HG03175 (cell line): ENCODE measurements around the gene ETV6.

Experiments used
- ATAC-seq: cut with Tn5 transposase; IDR thresholded peaks from one replicate; pipeline ENCODE4 v1.9.1; 2021; ENCODE audit warnings: mild to moderate bottlenecking, moderate library complexity; ENCODE audit not compliant: unreplicated experiment

The ETV6 gene

DNA sequence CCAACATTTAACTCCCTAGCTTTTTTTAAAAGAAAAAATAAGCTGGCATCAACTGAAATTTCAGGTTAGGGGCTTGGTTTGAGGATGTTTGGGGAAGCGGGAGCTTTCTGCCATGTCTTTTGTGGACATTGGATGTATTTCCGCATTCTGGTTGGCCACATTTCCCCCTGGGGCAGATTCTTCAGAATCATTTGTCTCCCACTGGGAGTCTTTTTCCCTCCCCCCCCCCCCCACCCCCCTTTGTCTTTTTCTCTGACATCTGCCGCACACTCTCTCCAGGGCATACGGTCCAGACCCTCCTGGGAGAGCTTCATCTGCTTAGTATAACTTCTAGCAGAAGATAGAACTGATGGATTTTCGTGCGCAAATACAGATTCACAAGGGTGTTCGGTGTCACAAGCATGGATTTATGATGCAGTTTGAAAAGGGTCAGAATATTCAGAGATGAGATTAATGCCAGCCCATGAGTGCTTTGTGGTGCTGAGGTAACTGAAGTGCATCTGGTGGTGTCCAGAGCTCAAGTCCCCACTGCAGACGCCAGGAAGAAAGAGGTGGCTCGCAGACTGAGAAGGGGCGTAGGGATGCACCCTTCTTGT, 40.2 kb downstream of the ETV6 start:
- no peak for ATAC-seq

DNA sequence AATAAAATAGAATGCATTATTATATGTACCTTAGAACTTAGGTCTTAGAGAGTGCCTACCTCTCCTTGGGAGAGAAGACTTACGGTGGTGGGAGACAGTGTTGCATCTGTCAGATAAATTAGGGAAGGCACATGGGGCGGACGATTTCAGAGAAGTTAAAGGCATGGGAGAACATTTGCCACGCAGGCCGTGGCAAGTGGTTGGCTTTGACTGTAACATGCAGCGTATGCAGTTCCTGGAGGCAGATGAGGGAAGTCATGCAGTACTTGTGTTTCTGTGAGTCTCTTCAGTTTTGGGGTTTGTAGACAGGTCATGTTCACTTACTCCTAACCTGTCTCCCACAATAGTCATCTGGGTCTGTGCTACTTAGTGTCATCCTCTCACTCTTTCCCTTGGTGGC, 43.6 kb downstream of the ETV6 start:
- ATAC-seq, result no peak

DNA sequence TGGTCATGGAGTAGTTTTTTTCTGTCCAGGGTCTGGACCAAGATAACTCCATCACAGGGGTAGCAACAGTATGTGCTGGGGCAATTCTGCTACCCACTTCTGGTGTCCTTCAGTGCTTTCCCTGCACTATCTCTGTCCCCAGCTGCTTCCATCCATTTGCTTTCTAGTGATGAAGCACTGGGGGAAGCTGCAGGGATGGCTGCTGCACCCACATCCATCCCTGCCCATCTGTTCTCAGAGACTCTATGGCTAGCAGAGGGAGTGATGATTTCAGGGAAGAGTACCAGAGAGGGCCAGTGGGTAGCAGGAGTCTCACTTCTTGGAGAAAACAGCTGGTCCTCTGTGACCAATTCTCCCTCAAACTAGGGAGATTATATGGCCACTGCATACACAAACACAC, 44.1 kb downstream of the ETV6 start:
- ATAC-seq, result no peak

DNA sequence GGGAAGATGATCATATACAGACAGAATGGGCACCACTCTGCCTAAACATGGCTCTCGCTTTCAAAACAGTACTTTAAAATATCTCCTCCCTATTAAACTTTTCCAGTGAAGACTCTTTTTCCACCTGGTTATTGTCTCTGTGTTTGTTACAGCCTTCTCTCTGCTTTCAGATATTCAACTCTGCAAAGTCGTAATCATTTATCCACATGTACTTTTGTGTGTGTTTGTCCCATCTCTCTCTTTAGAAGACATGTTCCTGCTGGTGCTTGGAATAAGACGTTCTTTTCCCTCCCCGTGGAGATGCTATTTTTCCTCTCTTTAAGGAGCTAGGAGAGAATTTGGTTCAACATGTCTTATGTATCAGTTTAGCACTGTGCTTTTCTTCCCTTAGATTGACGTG, 45.1 kb downstream of the ETV6 start:
- ATAC-seq, result no peak

GRCh38 chr12:11695321-11695720, 45.8 kb downstream of the ETV6 start:
- no peak for ATAC-seq

DNA sequence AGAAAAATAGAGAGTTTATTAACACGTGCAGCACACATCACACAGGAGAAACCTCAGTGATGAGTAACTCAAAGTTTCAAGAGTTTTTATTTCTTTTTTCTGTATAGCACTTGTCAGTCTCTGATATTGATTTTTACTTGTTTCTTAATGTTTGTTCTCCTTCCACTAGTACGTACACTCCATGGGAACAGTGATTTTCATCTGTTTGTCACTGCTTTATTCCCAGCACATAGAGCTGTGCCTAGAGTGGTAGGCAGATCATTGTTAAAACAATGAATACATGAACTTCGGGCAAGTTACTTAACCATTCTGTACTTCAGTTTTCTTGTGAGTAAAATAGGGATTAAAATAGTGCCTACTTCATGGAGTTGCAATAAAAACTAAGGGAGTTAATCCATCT, 46.6 kb downstream of the ETV6 start:
- ATAC-seq, result no peak

- no peak for ATAC-seq
These were observed 47.7 kb downstream of the ETV6 start for GRCh38 chr12:11697131-11697530.

- ATAC-seq, result no peak
These were observed 48.4 kb downstream of the ETV6 start for GRCh38 chr12:11697670-11698387.

DNA sequence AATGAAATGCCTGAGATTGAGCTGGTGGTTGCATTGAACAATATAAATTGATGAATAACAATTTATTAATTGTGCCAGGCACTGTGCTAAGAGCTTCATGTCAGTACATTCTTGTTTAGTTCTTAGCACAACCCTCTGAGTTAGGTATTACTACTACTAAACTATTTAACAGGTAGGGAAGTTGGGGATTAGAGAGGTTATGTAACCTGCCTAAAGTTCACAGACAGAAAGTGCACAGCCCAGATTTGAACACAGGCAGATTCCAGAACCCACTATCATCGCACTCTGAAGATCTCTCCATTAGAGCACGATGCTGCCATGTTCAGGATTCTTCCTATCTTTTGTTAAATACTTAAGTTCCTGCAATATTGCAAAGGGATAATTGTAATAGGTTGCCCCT, 49.3 kb downstream of the ETV6 start:
- no peak for ATAC-seq

DNA sequence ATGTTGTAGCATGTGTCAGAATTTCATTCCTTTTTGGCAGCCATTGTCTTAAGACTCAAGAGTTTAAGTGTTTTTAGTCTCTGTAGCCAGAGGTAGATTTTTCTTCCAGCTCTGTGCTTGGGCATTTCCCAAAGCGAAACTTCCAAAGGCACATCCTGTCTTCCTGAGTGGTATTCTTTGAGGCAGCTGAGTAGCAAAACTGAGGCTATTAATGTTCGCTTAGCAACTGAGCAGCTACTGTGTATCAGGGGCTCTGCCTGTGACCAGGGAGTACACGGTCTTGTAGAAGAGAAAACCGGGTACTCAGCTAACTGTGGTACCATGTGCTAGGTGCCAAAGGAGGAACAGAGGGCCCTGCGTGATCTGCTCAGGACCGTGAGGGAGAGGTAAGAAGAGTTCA, 52.0 kb downstream of the ETV6 start:
- ATAC-seq, result no peak

GRCh38 chr12:11702959-11703358, 53.5 kb downstream of the ETV6 start:
- ATAC-seq, result no peak

GRCh38 chr12:11703378-11703777, 53.9 kb downstream of the ETV6 start:
- ATAC-seq, result no peak

DNA sequence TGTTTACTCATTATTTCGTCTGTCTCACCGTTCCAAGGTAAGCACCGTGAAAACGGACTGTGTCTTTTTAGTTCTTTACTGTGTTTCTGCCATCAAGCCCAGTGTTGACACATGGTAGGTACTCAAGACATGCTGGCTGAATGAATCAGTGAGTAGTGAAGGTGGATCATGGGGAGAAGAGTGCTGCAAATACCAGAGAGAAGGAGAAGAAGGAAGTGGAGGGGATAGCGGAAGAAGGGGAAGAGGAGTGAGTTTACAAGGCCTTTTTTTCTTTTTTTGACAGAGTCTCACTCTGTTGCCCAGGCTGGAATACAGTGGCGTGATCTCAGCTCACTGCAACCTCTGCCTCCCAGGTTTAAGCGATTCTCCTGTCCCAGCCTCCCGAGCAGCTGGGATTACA, 54.6 kb downstream of the ETV6 start:
- no peak for ATAC-seq

- no peak for ATAC-seq
These were observed 55.5 kb downstream of the ETV6 start for GRCh38 chr12:11705010-11705409.

DNA sequence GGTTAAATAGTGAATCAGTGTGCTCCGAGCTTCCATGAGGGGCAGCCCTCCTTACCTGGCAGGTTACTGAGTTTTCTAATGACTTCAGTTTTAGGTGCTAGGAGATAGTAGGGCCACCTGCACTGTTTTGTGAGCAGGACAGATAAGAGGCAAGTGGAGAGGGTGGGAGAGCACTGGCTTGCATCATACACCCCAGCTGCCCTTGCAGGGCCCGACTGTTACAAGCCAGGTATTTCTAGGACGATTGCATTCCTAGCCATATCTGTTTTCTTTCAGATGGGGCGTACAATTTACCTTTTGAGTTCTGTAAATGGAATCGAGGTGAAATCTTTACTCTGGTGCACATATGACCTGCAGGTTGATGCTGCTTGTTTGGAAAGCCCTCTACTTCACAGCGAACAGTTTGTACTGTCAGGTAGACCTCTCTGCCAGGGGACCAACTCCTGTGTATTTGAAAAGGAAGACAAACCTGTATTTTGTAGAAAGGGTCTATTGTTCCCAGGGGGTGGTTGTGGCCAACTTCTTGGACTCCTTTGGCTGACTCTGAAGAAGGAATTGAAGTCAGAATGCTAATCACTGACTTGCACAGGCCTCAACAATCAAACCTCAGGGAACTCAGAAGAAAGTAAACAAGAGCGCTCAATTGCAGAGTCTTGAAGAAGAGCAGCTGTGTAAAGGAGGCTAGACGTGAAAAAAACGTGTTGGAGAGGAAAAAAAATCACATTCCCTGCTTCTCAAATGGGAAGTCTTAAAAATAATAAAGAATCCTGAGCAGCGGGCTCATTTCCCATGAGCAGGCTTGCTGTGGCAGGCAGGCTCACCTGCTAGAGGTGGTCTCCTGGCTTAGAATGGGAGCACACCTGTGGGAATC, 57.3 kb downstream of the ETV6 start:
- ATAC-seq, result no peak

DNA sequence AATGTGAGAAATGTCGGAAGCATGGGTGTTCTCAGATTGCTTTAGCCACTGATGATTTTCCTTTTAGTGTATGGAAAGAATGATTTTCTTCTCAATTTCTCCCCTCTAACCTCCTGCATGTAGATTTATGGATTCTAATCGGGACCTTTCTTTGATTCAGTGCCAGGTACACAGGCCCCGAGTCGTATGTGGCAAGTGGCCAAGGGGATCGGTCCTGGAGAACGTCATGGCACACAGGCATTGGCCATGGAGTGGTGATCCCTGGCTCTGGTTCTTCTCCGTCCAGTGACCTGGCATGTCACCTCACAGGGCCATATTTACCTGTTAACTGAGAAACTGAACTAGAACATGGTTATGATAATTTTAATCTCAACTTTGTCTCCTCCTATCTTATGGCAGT, 58.1 kb downstream of the ETV6 start:
- no peak for ATAC-seq

DNA sequence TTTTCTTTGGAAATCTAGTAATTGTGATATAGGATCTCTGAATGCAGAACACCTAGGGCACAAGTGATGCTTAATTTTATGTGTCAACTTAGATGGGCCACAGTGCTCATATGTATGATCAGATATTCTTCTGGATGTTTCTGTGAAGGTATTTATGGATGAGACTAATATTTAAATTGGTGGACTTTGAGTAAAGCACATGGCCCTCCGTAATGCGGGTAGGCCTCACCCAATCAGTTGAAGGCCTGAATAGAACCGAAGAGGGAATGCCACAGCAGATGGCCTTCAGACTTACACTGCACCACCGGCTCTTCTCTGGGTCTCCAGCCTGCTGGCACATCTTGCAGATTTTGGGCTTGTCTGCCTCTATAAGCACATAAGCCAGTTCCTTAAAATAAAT, 60.0 kb downstream of the ETV6 start:
- no peak for ATAC-seq

- ATAC-seq, result no peak
These were observed 61.0 kb downstream of the ETV6 start for GRCh38 chr12:11710431-11710830.

DNA sequence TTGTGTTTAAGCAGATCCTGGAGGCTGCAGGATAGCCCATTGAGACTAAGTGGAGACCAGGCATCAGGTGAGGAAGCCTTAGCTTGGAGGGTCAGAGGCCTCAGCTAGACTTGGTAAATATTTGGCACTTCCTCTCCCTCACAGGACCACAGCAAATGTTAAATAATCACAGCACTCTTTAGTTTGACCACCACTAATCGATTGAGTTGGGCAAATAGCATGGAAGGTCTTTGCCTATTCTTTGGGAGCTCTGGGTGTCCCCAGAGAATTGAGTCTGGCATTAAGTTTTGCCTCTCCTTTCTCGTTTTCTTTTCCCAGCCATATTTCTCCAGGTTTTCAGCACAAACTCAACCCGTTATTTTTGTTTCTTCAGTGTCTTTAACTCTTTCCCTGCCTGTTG, 61.4 kb downstream of the ETV6 start:
- ATAC-seq, result no peak

- no peak for ATAC-seq
These were observed 62.3 kb downstream of the ETV6 start for GRCh38 chr12:11711651-11712327.

DNA sequence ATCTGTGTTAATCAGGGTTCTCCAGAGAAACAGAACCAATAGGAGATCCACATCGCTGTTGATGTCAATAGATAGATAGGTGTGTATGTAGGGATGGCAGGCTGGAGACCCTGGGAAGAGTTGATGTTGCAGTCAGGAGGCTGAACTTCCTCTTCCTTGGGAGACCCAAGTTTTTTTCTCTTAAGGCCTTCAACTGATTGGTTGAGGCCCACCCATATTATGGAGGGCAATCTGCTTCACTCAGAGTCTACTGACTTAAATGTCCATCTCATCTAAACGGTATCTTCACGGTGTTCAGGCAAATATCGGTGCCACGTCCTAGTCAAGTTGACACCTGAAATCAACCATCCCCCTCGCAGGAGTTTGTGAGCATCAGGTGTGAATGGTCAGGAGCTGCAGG, 63.0 kb downstream of the ETV6 start:
- ATAC-seq, result no peak
